ENCODE results near the gene SMYD3. TPM values are rescaled to one million over a fixed set of nuclear protein-coding genes. Genes with fewer than 3 reads are reported as not detected.

The SMYD3 gene
- polyA plus RNA-seq, 2 of the 4 experiments (the other 2 are of a cell fraction) = 18.2 to 35.2 TPM

DNA sequence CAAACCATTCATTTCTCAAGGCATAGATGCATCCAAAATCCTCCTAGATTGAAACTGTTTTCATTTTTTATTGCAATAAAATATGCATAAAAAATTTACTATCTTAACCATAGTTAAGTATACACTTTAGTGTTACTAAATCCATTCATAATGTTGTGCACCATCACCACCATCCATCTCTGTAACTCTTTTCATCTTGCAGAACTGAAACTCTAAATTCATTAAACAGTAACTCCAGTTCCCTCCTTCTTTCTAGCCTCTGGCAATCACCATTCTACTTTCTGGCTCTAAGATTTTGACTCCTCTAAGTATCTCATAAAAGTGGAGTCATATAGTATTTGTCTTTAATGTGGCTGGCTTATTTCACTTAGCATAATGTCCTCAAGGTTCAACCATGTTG lies 236.8 kb downstream of the SMYD3 start:
- Histone ChIP-seq H3K4me3 (no peak overlapping the region), H3K4me2 (no peak overlapping the region), H3K9me3 (no peaks in the 10 kb centered on the region), H3K4me1 (no peaks in the 10 kb centered on the region), H3K27ac (no peak overlapping the region)
- no peak for DNase-seq (ENCODE audit: low read depth in 1 of 2, low spot score in 1 of 2)
- TF ChIP-seq TP53 (CRISPR knock-in tag; IDR thresholded peaks at IDR 0.05) (no peak), HOXA7 (CRISPR knock-in tag; IDR thresholded peaks at IDR 0.05) (no peak), KDM5A (IDR thresholded peaks at IDR 0.05) (no peak), NR3C1 (IDR thresholded peaks at IDR 0.05) (no peak), MYC (IDR thresholded peaks at IDR 0.05; ENCODE audit: borderline replicate concordance, low read length) (no peak), JUN (IDR thresholded peaks at IDR 0.05) (no peak), EHF (CRISPR knock-in tag; IDR thresholded peaks at IDR 0.05) (no peak), ESRRA (IDR thresholded peaks at IDR 0.05; ENCODE audit: borderline replicate concordance, low read length) (no peak), CHD2 (IDR thresholded peaks at IDR 0.05; ENCODE audit: low read length, partially characterized antibody) (no peak), HOXB5 (CRISPR knock-in tag; IDR thresholded peaks at IDR 0.05) (no peak)
- TF ChIP-seq, protein P1, sequence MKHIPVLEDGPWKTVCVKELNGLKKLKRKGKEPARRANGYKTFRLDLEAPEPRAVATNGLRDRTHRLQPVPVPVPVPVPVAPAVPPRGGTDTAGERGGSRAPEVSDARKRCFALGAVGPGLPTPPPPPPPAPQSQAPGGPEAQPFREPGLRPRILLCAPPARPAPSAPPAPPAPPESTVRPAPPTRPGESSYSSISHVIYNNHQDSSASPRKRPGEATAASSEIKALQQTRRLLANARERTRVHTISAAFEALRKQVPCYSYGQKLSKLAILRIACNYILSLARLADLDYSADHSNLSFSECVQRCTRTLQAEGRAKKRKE (CRISPR knock-in tag; IDR thresholded peaks at IDR 0.05; ENCODE audit: low read depth) = no peak
- no peak for ATAC-seq
- FAIRE-seq = no peak
- CTCF ChIA-PET = no interaction called here
- POLR2A ChIA-PET = no interaction called here

DNA sequence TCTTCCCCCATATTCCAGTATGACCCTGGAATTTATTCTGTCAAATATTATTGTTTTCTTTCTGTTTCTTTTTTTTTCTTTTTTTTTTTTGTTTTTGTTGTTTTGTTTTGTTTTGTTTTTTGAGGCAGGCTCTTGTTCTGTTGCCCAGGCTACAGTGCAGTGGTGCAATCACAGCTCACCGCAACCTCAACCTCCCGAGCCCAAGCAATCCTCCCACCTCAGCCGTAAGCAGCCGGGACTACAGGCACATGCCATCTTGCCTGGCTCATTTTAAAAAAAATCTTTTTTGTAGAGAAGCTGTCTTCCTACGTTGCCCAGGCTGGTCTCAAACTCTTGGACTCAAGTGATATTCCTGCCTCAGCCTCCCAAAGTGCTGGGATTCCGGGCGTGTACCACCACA lies 237.6 kb downstream of the SMYD3 start:
- Histone ChIP-seq H3K4me2 (no peak overlapping the region), H3K4me3 (no peak overlapping the region), H3K9me3 (no peaks in the 10 kb centered on the region), H3K4me1 (no peaks in the 10 kb centered on the region), H3K27ac (no peak overlapping the region)
- TF ChIP-seq RFX5 (IDR thresholded peaks at IDR 0.05) (no peak), FOXS1 (CRISPR knock-in tag; IDR thresholded peaks at IDR 0.05) (no peak), ZFP36 (IDR thresholded peaks at IDR 0.05; ENCODE audit: borderline replicate concordance, partially characterized antibody) (no peak), TFCP2L1 (CRISPR knock-in tag; IDR thresholded peaks at IDR 0.05) (no peak), CHD2 (IDR thresholded peaks at IDR 0.05; ENCODE audit: low read length, partially characterized antibody) (no peak), MAFK (IDR thresholded peaks at IDR 0.05; ENCODE audit: partially characterized antibody) (no peak), HOXB5 (CRISPR knock-in tag; IDR thresholded peaks at IDR 0.05) (no peak)
- TF ChIP-seq, protein P2, sequence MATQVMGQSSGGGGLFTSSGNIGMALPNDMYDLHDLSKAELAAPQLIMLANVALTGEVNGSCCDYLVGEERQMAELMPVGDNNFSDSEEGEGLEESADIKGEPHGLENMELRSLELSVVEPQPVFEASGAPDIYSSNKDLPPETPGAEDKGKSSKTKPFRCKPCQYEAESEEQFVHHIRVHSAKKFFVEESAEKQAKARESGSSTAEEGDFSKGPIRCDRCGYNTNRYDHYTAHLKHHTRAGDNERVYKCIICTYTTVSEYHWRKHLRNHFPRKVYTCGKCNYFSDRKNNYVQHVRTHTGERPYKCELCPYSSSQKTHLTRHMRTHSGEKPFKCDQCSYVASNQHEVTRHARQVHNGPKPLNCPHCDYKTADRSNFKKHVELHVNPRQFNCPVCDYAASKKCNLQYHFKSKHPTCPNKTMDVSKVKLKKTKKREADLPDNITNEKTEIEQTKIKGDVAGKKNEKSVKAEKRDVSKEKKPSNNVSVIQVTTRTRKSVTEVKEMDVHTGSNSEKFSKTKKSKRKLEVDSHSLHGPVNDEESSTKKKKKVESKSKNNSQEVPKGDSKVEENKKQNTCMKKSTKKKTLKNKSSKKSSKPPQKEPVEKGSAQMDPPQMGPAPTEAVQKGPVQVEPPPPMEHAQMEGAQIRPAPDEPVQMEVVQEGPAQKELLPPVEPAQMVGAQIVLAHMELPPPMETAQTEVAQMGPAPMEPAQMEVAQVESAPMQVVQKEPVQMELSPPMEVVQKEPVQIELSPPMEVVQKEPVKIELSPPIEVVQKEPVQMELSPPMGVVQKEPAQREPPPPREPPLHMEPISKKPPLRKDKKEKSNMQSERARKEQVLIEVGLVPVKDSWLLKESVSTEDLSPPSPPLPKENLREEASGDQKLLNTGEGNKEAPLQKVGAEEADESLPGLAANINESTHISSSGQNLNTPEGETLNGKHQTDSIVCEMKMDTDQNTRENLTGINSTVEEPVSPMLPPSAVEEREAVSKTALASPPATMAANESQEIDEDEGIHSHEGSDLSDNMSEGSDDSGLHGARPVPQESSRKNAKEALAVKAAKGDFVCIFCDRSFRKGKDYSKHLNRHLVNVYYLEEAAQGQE (IDR thresholded peaks at IDR 0.05) = no peak
- 93% methylated on average over 7 of the region's 7 CpGs for WGBS (ENCODE audit: missing lambda C conversion rate)
- ChIA-PET POLR2A (no interaction called here), CTCF (no interaction called here)
- no peak for DNase-seq (ENCODE audit: low read depth in 1 of 2, low spot score in 1 of 2)
- no peak for FAIRE-seq
- no peak for ATAC-seq

DNA sequence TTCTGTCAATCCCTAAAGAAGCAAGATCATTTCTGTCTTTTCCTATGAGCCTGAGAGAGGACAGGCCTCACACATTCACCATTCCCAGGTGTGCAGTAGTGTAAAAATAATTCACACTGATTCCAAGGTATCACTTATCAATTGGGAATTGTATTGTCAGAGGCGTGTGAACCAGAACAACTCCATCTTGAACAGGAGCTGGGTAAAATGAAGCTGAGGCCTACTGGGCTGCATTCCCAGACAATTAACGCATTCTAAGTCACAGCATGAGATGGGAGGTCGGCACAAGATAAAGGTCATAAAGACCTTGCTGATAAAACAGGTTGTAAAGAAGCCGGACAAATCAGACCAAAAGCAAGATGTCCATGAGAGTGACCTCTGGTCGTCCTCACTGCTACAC lies 239.2 kb downstream of the SMYD3 start:
- H3K4me1 ChIP-seq = no peaks in the 10 kb centered on the region
- WGBS (ENCODE audit: missing lambda C conversion rate) = 85% methylated on average over 5 of the region's 5 CpGs
- no peak overlapping the region for H3K4me2 ChIP-seq
- ChIA-PET CTCF (interaction anchor here (1.0 kb wide), 2 partner anchors 13 to 1115 kb away, joined by 3 read pairs; no protein-coding TSS in a partner anchor), POLR2A (no interaction called here)
- no peak for FAIRE-seq
- ATAC-seq = no peak
- H3K9me3 ChIP-seq = no peaks in the 10 kb centered on the region
- no peak for DNase-seq (ENCODE audit: low read depth in 1 of 2, low spot score in 1 of 2)
- TF ChIP-seq, protein P3, sequence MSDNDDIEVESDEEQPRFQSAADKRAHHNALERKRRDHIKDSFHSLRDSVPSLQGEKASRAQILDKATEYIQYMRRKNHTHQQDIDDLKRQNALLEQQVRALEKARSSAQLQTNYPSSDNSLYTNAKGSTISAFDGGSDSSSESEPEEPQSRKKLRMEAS (IDR thresholded peaks at IDR 0.05) = no peak
- TF ChIP-seq GATA3 (IDR thresholded peaks at IDR 0.05; ENCODE audit: borderline replicate concordance) = no peak
- TF ChIP-seq ZC3H11A (IDR thresholded peaks at IDR 0.05) = no peak
- no peak for TF ChIP-seq FOSL2 (IDR thresholded peaks at IDR 0.05)
- no peak for TF ChIP-seq FOSL2 (CRISPR knock-in tag; IDR thresholded peaks at IDR 0.05)
- TF ChIP-seq KDM1A (IDR thresholded peaks at IDR 0.05; ENCODE audit: low read depth) = no peak
- no peak for TF ChIP-seq HEYL (CRISPR knock-in tag; IDR thresholded peaks at IDR 0.05)
- no peak for TF ChIP-seq SMC3 (IDR thresholded peaks at IDR 0.05)
- TF ChIP-seq CHD2 (IDR thresholded peaks at IDR 0.05; ENCODE audit: low read length, partially characterized antibody) = no peak
- no peak for TF ChIP-seq HOXA7 (CRISPR knock-in tag; IDR thresholded peaks at IDR 0.05)
- TF ChIP-seq, protein P4, sequence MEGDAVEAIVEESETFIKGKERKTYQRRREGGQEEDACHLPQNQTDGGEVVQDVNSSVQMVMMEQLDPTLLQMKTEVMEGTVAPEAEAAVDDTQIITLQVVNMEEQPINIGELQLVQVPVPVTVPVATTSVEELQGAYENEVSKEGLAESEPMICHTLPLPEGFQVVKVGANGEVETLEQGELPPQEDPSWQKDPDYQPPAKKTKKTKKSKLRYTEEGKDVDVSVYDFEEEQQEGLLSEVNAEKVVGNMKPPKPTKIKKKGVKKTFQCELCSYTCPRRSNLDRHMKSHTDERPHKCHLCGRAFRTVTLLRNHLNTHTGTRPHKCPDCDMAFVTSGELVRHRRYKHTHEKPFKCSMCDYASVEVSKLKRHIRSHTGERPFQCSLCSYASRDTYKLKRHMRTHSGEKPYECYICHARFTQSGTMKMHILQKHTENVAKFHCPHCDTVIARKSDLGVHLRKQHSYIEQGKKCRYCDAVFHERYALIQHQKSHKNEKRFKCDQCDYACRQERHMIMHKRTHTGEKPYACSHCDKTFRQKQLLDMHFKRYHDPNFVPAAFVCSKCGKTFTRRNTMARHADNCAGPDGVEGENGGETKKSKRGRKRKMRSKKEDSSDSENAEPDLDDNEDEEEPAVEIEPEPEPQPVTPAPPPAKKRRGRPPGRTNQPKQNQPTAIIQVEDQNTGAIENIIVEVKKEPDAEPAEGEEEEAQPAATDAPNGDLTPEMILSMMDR (IDR thresholded peaks at IDR 0.05) = no peak
- TF ChIP-seq, protein P1 (CRISPR knock-in tag; IDR thresholded peaks at IDR 0.05; ENCODE audit: low read depth) = no peak
- no peak for TF ChIP-seq MAZ (IDR thresholded peaks at IDR 0.05; ENCODE audit: borderline replicate concordance, low read depth, low read length)
- TF ChIP-seq NR3C1 (IDR thresholded peaks at IDR 0.05) = no peak
- TF ChIP-seq FOSB (CRISPR knock-in tag; IDR thresholded peaks at IDR 0.05) = no peak
- TF ChIP-seq POLR2A (IDR thresholded peaks at IDR 0.05; ENCODE audit: low read length) = no peak
- no peak overlapping the region for H3K27ac ChIP-seq
- H3K4me3 ChIP-seq = no peak overlapping the region
